Subcutaneous abdominal adipose tissue (tissue), 5 donors: ENCODE measurements around the gene PABPN1L.

ENCODE experiments used
- H3K27ac ChIP-seq: one replicate; pipeline ENCODE4 v1.7.0; 2013; ENCODE audit warnings: low read depth, mild to moderate bottlenecking, inconsistent platforms, low read length, moderate library complexity
- H3K27me3 ChIP-seq, 5 donors: one replicate each; pipeline ENCODE4 v1.7.0; 2013; ENCODE audit warnings: low read length in 5 of 5, inconsistent platforms in 1 of 5; ENCODE audit not compliant: control insufficient read depth in 5 of 5, insufficient read depth in 4 of 5
- H3K36me3 ChIP-seq, 5 donors: one replicate each; pipeline ENCODE4 v1.7.0; 2013; ENCODE audit warnings: low read length in 5 of 5; ENCODE audit not compliant: control insufficient read depth in 5 of 5, insufficient read depth in 5 of 5
- H3K4me1 ChIP-seq, 5 donors: one replicate each; pipeline ENCODE4 v1.7.0; 2013; ENCODE audit warnings: low read length in 5 of 5, mild to moderate bottlenecking in 3 of 5, moderate library complexity in 1 of 5; ENCODE audit not compliant: control insufficient read depth in 5 of 5, insufficient read depth in 5 of 5
- H3K4me3 ChIP-seq, 5 donors: one replicate each; pipeline ENCODE4 v1.7.0; 2013; ENCODE audit warnings: low read length in 5 of 5, low read depth in 1 of 5
- H3K9ac ChIP-seq, 5 donors: one replicate each; pipeline ENCODE4 v1.7.0; 2013; ENCODE audit warnings: low read length in 5 of 5, mild to moderate bottlenecking in 4 of 5, moderate library complexity in 3 of 5
- H3K9me3 ChIP-seq, 5 donors: one replicate each; pipeline ENCODE4 v1.7.0; 2013; ENCODE audit warnings: low read length in 5 of 5; ENCODE audit not compliant: control insufficient read depth in 5 of 5
- donor health status: healthy.
- donor health status: healthy.
- donor health status: healthy.
- donor health status: healthy.
- donor health status: healthy.

The PABPN1L gene

GRCh38 chr16:88879788-88880055 is 13.3 kb upstream of the PABPN1L start:
- Histone ChIP-seq H3K27me3 (peaks cover 0 to 4% (median 2%) of the 10 kb centered on the region in 5 donors), H3K9me3 (no peaks in the 10 kb centered on the region), H3K27ac (no peak overlapping the region), H3K9ac (no peak overlapping the region), H3K4me3 (no peak overlapping the region), H3K4me1 (no peaks in the 10 kb centered on the region), H3K36me3 (peaks cover 0 to 76% (median 28%) of the 10 kb centered on the region in 5 donors)

GRCh38 chr16:88878967-88879787 is 12.7 kb upstream of the PABPN1L start:
- H3K4me3 ChIP-seq: no peak overlapping the region
- no peaks in the 10 kb centered on the region for H3K4me1 ChIP-seq
- peaks cover 0 to 4% (median 2%) of the 10 kb centered on the region in 5 donors for H3K27me3 ChIP-seq
- no peak overlapping the region for H3K9ac ChIP-seq
- H3K9me3 ChIP-seq: no peaks in the 10 kb centered on the region
- peaks cover 0 to 73% (median 23%) of the 10 kb centered on the region in 5 donors for H3K36me3 ChIP-seq
- no peak overlapping the region for H3K27ac ChIP-seq

- Histone ChIP-seq H3K4me1 (no peaks in the 10 kb centered on the region), H3K27ac (no peak overlapping the region), H3K36me3 (peaks cover 0 to 65% (median 21%) of the 10 kb centered on the region in 5 donors), H3K4me3 (no peak overlapping the region), H3K27me3 (peaks cover 0 to 4% (median 3%) of the 10 kb centered on the region in 5 donors), H3K9ac (no peak overlapping the region), H3K9me3 (no peaks in the 10 kb centered on the region)
Measured at GRCh38 chr16:88878356-88878755, 11.9 kb upstream of the PABPN1L start.

GRCh38 chr16:88877564-88878289 is 11.3 kb upstream of the PABPN1L start:
- H3K27ac ChIP-seq: no peak overlapping the region
- no peaks in the 10 kb centered on the region for H3K9me3 ChIP-seq
- no peak overlapping the region for H3K9ac ChIP-seq
- H3K36me3 ChIP-seq: peaks cover 0 to 60% (median 20%) of the 10 kb centered on the region in 5 donors
- H3K27me3 ChIP-seq: peaks cover under 1 to 9% (median 3%) of the 10 kb centered on the region in 5 donors
- H3K4me3 ChIP-seq: no peak overlapping the region
- H3K4me1 ChIP-seq: no peaks in the 10 kb centered on the region

GRCh38 chr16:88876942-88877526 is 10.6 kb upstream of the PABPN1L start:
- Histone ChIP-seq H3K36me3 (peaks cover 0 to 53% (median 13%) of the 10 kb centered on the region in 5 donors), H3K9me3 (no peaks in the 10 kb centered on the region), H3K27ac (no peak overlapping the region), H3K9ac (no peak overlapping the region), H3K4me1 (no peaks in the 10 kb centered on the region), H3K4me3 (no peak overlapping the region), H3K27me3 (peaks cover 1 to 9% (median 4%) of the 10 kb centered on the region in 5 donors)

GRCh38 chr16:88875703-88876234 is 9.3 kb upstream of the PABPN1L start:
- H3K36me3 ChIP-seq: peaks cover 0 to 49% (median 13%) of the 10 kb centered on the region in 5 donors
- H3K9me3 ChIP-seq: no peaks in the 10 kb centered on the region
- H3K27ac ChIP-seq: no peak overlapping the region
- peaks cover 0 to 7% (median 4%) of the 10 kb centered on the region in 5 donors for H3K4me1 ChIP-seq
- H3K4me3 ChIP-seq: no peak overlapping the region
- H3K9ac ChIP-seq: no peak overlapping the region
- H3K27me3 ChIP-seq: peaks cover 13 to 17% (median 15%) of the 10 kb centered on the region in 5 donors

- H3K27ac ChIP-seq: no peak overlapping the region
- no peak overlapping the region for H3K4me3 ChIP-seq
- H3K27me3 ChIP-seq: peaks cover 19 to 22% (median 21%) of the 10 kb centered on the region in 5 donors
Measured at GRCh38 chr16:88874938-88875599, 8.6 kb upstream of the PABPN1L start.

GRCh38 chr16:88872650-88873331 is 6.3 kb upstream of the PABPN1L start:
- Histone ChIP-seq H3K9ac (no peak overlapping the region), H3K36me3 (peaks cover 0 to 20% (median 3%) of the 10 kb centered on the region in 5 donors), H3K27me3 (peaks cover 27 to 34% (median 28%) of the 10 kb centered on the region in 5 donors), H3K27ac (no peak overlapping the region), H3K9me3 (no peaks in the 10 kb centered on the region), H3K4me3 (no peak overlapping the region), H3K4me1 (peaks cover 0 to 12% (median 9%) of the 10 kb centered on the region in 5 donors)

More at GRCh38 chr16:88874938-88875599, 8.6 kb upstream of the PABPN1L start:
- H3K9me3 ChIP-seq: no peaks in the 10 kb centered on the region
- H3K9ac ChIP-seq: no peak overlapping the region
- H3K36me3 ChIP-seq: peaks cover 0 to 42% (median 13%) of the 10 kb centered on the region in 5 donors
- peaks cover 0 to 12% (median 9%) of the 10 kb centered on the region in 5 donors for H3K4me1 ChIP-seq

GRCh38 chr16:88871730-88872416 is 5.4 kb upstream of the PABPN1L start:
- Histone ChIP-seq H3K9me3 (no peaks in the 10 kb centered on the region), H3K9ac (no peak overlapping the region), H3K4me1 (peaks cover 0 to 12% (median 9%) of the 10 kb centered on the region in 5 donors), H3K27ac (no peak overlapping the region), H3K36me3 (peaks cover 0 to 14% (median 3%) of the 10 kb centered on the region in 5 donors), H3K4me3 (no peak overlapping the region), H3K27me3 (peaks cover 26 to 35% (median 29%) of the 10 kb centered on the region in 5 donors)
